SK-N-SH treated with all-trans-retinoic acid at 6 μM for 48 hours (cell line): Measurements from ENCODE around the gene MARF1.

Experiments used
- BACH2 ChIP-seq: fragments of 250-450 bp; sonication (Bioruptor Pico); IDR thresholded peaks from 2 replicates; pipeline ENCODE4 v1.9.0; 2021; ENCODE audit warnings: mild to moderate bottlenecking, borderline replicate concordance
- GLIS3 ChIP-seq: fragments of 250-450 bp; sonication (Bioruptor Pico); IDR thresholded peaks from 2 replicates; pipeline ENCODE4 v1.5.0; 2020; ENCODE audit warnings: mild to moderate bottlenecking, moderate library complexity
- PATZ1 ChIP-seq: fragments of 250-450 bp; sonication (Bioruptor Pico); IDR thresholded peaks from 2 replicates; pipeline ENCODE4 v1.8.0; 2020; ENCODE audit warnings: mild to moderate bottlenecking, moderate library complexity, borderline replicate concordance
- POU6F1 ChIP-seq: fragments of 250-450 bp; sonication (Bioruptor Pico); IDR thresholded peaks from 2 replicates; pipeline ENCODE4 v1.8.0; 2021; ENCODE audit warnings: low read depth, mild to moderate bottlenecking, moderate library complexity, borderline replicate concordance
- SNAI2 ChIP-seq: fragments of 250-450 bp; sonication (Bioruptor Pico); IDR thresholded peaks from 2 replicates; pipeline ENCODE4 v1.5.0; 2020; ENCODE audit warnings: mild to moderate bottlenecking, moderate library complexity

GRCh38 chr16:15608398-15609285 lies 34.3 kb downstream of the MARF1 start:
- TF ChIP-seq SNAI2 (no peak), GLIS3 (CRISPR knock-in tag) (no peak), BACH2 (no peak), PATZ1 (CRISPR knock-in tag) (no peak), POU6F1 (CRISPR knock-in tag) (no peak)
